Activated CD4-positive, alpha-beta memory T cell treated with anti-CD3 and anti-CD28 coated beads, Interleukin-2, amount 10 ng/mL, durations not matched to agents 7 days and 5 days (primary cell): ENCODE measurements around the gene ANKHD1. TPM values are rescaled to one million over a fixed set of nuclear protein-coding genes. Genes with fewer than 3 reads are reported as not detected.

Experiments used
- CTCF ChIA-PET: fragments of 350-600 bp; sonication (Branson Sonifier 250); formaldehyde crosslinking; loops from one replicate; lab custom pipeline; 2021; ENCODE audit warnings: antibody characterized with exemption, inconsistent platforms; lab: Charles Lee
- POLR2A ChIA-PET: fragments of 350-600 bp; sonication (Branson Sonifier 250); formaldehyde crosslinking; loops from one replicate; lab custom pipeline; 2021; ENCODE audit warnings: antibody characterized with exemption; lab: Charles Lee
- DNase-seq: peaks from one replicate; pipeline ENCODE4 v3.0.0-alpha.2; 2020
- H3K27ac Mint-ChIP-seq: one replicate; pipeline ENCODE4 v1.8.0; 2021; ENCODE audit warnings: mild to moderate bottlenecking, mixed read lengths
- H3K27me3 Mint-ChIP-seq: one replicate; pipeline ENCODE4 v1.8.0; 2021; ENCODE audit warnings: mixed read lengths
- H3K36me3 Mint-ChIP-seq: one replicate; pipeline ENCODE4 v1.8.0; 2021; ENCODE audit warnings: low read depth, mixed read lengths
- H3K4me1 Mint-ChIP-seq: one replicate; pipeline ENCODE4 v1.8.0; 2021; ENCODE audit warnings: mixed read lengths
- H3K4me3 Mint-ChIP-seq: one replicate; pipeline ENCODE4 v1.8.0; 2021; ENCODE audit warnings: mild to moderate bottlenecking, mixed read lengths
- H3K9me3 Mint-ChIP-seq: one replicate; pipeline ENCODE4 v1.8.0; 2021; ENCODE audit warnings: mixed read lengths
- total RNA-seq, 2 experiments: library from RNA; stranded (reverse); gene quantifications; one replicate each; pipeline ENCODE4 v1.2.3, GENCODE V29; 2021

The ANKHD1 gene
- total RNA-seq, 2 experiments from 2014 or later, result 109 to 122 TPM

DNA sequence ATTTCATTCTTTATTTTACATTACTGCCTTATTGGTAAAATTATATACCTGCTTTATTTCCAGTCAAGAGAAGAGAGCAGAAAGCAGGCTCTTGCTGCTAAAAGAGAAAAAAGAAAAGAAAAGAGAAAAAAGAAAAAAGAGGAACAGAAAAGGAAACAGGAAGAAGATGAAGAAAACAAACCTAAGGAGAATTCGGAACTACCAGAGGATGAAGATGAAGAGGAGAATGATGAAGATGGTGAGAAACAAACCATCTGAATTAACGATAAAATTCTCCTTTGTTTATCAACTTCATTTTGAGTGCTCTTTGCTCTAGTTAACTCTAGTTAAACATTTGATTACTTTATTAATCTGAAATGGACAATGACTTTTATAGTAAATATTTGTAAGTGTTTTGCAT lies 122.4 kb downstream of the ANKHD1 start:
- H3K36me3 Mint-ChIP-seq, result peaks cover 43% of the 10 kb centered on the region
- H3K27ac Mint-ChIP-seq, result no peak overlapping the region
- DNase-seq, result no peak
- no peaks in the 10 kb centered on the region for H3K4me1 Mint-ChIP-seq
- peaks cover 4% of the 10 kb centered on the region for H3K9me3 Mint-ChIP-seq
- no peaks in the 10 kb centered on the region for H3K27me3 Mint-ChIP-seq
- ChIA-PET CTCF (no interaction called here), POLR2A (no interaction called here)
- no peak overlapping the region for H3K4me3 Mint-ChIP-seq

DNA sequence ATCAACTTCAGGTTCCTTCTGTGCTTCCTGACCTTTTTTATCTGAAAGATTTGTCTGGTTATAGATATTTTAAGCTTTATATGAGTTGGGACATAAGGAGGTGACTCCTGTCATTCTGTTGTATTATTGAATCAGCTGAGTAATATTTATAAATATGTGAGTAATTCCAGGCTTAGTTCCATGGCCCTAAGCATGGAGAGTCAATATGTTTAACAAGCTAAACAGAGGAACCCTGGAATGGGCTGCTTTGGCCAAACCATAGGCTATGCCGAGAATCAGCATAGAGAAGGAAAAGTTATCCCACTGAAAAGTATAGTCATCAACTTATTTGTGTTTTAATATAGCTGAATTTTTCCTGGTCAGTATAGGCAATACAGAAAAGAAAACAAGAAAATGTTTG lies 138.6 kb downstream of the ANKHD1 start:
- H3K4me1 Mint-ChIP-seq, result peaks cover 1% of the 10 kb centered on the region
- CTCF ChIA-PET, result interaction anchor here (1.0 to 1.1 kb wide), 2 partner anchors 177 to 189 kb away, joined by 4 to 5 read pairs; no protein-coding TSS in a partner anchor
- no peak overlapping the region for H3K4me3 Mint-ChIP-seq
- no peak for DNase-seq
- no peak overlapping the region for H3K27ac Mint-ChIP-seq
- no peaks in the 10 kb centered on the region for H3K27me3 Mint-ChIP-seq
- no peaks in the 10 kb centered on the region for H3K9me3 Mint-ChIP-seq
- peaks cover 62% of the 10 kb centered on the region for H3K36me3 Mint-ChIP-seq
- POLR2A ChIA-PET, result interaction anchor here (0.5 kb wide), 1 partner anchor 14 kb away, joined by 4 read pairs; no protein-coding TSS in a partner anchor

DNA sequence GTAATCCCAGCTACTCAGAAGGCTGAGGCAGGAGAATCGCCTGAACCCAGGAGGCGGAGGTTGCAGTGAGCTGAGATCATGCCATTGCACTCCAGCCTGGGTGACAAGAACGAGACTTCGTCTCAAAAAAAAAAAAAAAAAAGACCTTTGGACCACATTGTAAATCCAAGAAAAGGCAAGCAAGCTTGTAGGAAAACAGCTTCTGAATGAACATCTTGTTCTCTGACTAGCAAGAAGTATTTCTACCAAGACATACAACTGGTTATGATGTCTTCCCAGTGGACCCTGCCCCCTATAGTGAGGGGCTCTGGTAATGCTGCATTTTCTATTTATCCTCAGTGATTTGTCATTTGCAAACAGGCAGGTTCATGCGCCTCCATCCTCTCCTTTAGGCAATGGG lies 141.3 kb downstream of the ANKHD1 start:
- no peak overlapping the region for H3K4me3 Mint-ChIP-seq
- H3K36me3 Mint-ChIP-seq, result peaks cover 50% of the 10 kb centered on the region
- ChIA-PET POLR2A (no interaction called here), CTCF (no interaction called here)
- no peaks in the 10 kb centered on the region for H3K9me3 Mint-ChIP-seq
- H3K27ac Mint-ChIP-seq, result no peak overlapping the region
- H3K4me1 Mint-ChIP-seq, result peaks cover 15% of the 10 kb centered on the region
- no peak for DNase-seq
- no peaks in the 10 kb centered on the region for H3K27me3 Mint-ChIP-seq

- Mint-ChIP-seq H3K27me3 (no peaks in the 10 kb centered on the region), H3K9me3 (no peaks in the 10 kb centered on the region), H3K27ac (no peak overlapping the region), H3K4me3 (no peak overlapping the region), H3K4me1 (peaks cover 35% of the 10 kb centered on the region), H3K36me3 (peaks cover 50% of the 10 kb centered on the region)
- DNase-seq, result no peak
- POLR2A ChIA-PET, result no interaction called here
- CTCF ChIA-PET, result interaction anchor here (1.0 kb wide), 1 partner anchor 199 kb away, joined by 3 read pairs; the partner anchor contains the start of gene HBEGF
Observed at GRCh38 chr5:140544986-140545385, 143.4 kb downstream of the ANKHD1 start.

GRCh38 chr5:140545606-140546005 lies 144.0 kb downstream of the ANKHD1 start:
- H3K27me3 Mint-ChIP-seq, result no peaks in the 10 kb centered on the region
- POLR2A ChIA-PET, result interaction anchor here (3.2 to 3.5 kb wide), 3 partner anchors 24 to 145 kb away, joined by 14 to 29 read pairs (median 27); partner anchors contain the start of genes ANKHD1, HARS1 and HARS2
- CTCF ChIA-PET, result interaction anchor here (3.3 kb wide), 1 partner anchor 90 kb away, joined by 17 read pairs; no protein-coding TSS in a partner anchor
- H3K27ac Mint-ChIP-seq, result no peak overlapping the region
- DNase-seq, result no peak
- H3K4me1 Mint-ChIP-seq, result peaks cover 41% of the 10 kb centered on the region
- H3K4me3 Mint-ChIP-seq, result no peak overlapping the region
- peaks cover 49% of the 10 kb centered on the region for H3K36me3 Mint-ChIP-seq
- no peaks in the 10 kb centered on the region for H3K9me3 Mint-ChIP-seq

DNA sequence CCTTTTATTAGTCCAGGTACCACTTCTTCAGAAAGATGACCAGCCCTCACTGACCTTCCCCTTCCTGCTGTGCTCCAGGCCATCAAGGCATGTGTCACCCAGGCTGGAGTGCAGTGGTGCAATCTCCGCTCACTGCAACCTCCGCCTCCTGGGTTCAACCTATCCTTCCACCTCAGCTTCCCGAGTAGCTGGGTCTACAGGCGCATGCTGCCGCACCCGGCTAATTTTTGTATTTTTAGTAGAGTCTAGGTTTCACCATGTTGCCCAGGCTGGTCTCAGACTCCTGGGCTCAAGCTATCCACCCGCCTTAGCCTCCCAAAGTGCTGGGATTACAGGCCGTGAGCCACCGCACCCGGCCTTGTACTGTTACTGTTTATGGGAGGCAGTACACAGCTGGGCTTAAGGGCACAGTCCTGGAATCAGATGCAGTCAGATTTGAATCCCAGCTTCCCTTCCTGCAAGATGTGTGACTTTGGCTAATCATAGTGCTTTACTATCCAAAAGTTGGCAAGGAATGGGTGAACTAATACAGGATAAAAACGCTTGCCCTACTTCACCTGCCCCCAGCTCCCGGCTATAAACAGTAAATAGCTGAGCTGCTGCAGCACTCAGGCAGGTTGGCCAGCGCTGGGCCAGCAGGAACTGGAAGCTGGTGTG lies 145.3 kb downstream of the ANKHD1 start:
- CTCF ChIA-PET, result interaction anchor here (0.6 to 3.3 kb wide), 23 partner anchors 9 to 184 kb away, joined by 3 to 18 read pairs (median 5); partner anchors contain the start of genes APBB3, CD14, IK and NDUFA2
- peaks cover 52% of the 10 kb centered on the region for H3K4me1 Mint-ChIP-seq
- H3K27ac Mint-ChIP-seq, result peak overlapping the region; percentile 83
- no peaks in the 10 kb centered on the region for H3K27me3 Mint-ChIP-seq
- H3K36me3 Mint-ChIP-seq, result peaks cover 54% of the 10 kb centered on the region
- no peak for DNase-seq
- POLR2A ChIA-PET, result interaction anchor here (0.7 to 5.8 kb wide), 17 partner anchors 9 to 307 kb away, joined by 3 to 101 read pairs (median 7); partner anchors contain the start of genes ANKHD1, APBB3, HARS1 and HARS2
- H3K9me3 Mint-ChIP-seq, result no peaks in the 10 kb centered on the region
- H3K4me3 Mint-ChIP-seq, result no peak overlapping the region

- Mint-ChIP-seq H3K27ac (peak within 1 kb of the TSS; percentile 83), H3K4me1 (peaks cover 56% of the 10 kb centered on the region), H3K9me3 (no peaks in the 10 kb centered on the region), H3K27me3 (no peaks in the 10 kb centered on the region), H3K4me3 (peak within 1 kb of the TSS; percentile 66), H3K36me3 (peaks cover 55% of the 10 kb centered on the region)
- ChIA-PET POLR2A (interaction anchor here (0.7 to 5.8 kb wide), 17 partner anchors 9 to 307 kb away, joined by 3 to 101 read pairs (median 7); partner anchors contain the start of genes ANKHD1, APBB3, HARS1 and HARS2), CTCF (interaction anchor here (0.6 to 3.3 kb wide), 25 partner anchors 8 to 185 kb away, joined by 3 to 18 read pairs (median 5); partner anchors contain the start of genes APBB3, CD14, IK and NDUFA2)
- DNase-seq, result peak; percentile 89
Observed at GRCh38 chr5:140547508-140548299, 146.1 kb downstream of the ANKHD1 start, which contains the start of gene EIF4EBP3. TSS of gene EIF4EBP3 (plus strand) at chr5:140547662. CDS start at chr5:140547738, 76 bp downstream.

- peak overlapping the region; percentile 83 for H3K27ac Mint-ChIP-seq
- no peak for DNase-seq
- H3K4me1 Mint-ChIP-seq, result peaks cover 62% of the 10 kb centered on the region
- H3K4me3 Mint-ChIP-seq, result peak overlapping the region; percentile 66
- peaks cover 58% of the 10 kb centered on the region for H3K36me3 Mint-ChIP-seq
- H3K9me3 Mint-ChIP-seq, result no peaks in the 10 kb centered on the region
- CTCF ChIA-PET, result interaction anchor here (0.8 to 3.3 kb wide), 13 partner anchors 9 to 178 kb away, joined by 3 to 18 read pairs (median 7); partner anchors contain the start of genes APBB3, CD14, IK and NDUFA2
- H3K27me3 Mint-ChIP-seq, result no peaks in the 10 kb centered on the region
- POLR2A ChIA-PET, result interaction anchor here (0.7 to 5.8 kb wide), 12 partner anchors 10 to 308 kb away, joined by 3 to 101 read pairs (median 10); partner anchors contain the start of genes ANKHD1, APBB3, HARS1 and HARS2
Observed at GRCh38 chr5:140548300-140548688, 146.7 kb downstream of the ANKHD1 start.

DNA sequence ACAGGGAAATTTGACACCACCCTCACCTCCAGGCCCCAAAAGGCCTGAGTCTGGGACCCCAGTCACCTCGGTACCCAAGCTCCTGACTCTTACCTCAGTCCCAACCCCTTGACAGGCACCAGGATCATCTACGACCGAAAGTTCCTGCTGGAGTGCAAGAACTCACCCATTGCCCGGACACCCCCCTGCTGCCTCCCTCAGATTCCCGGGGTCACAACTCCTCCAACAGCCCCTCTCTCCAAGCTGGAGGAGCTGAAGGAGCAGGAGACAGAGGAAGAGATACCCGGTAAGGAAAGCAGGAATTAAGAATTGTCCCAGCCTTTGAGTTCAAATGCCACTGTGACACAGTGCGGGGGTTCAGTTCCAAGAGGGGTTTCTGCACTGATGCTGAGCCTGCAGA lies 147.2 kb downstream of the ANKHD1 start:
- Mint-ChIP-seq H3K27ac (peak overlapping the region; percentile 83), H3K4me1 (peaks cover 67% of the 10 kb centered on the region), H3K4me3 (no peak overlapping the region), H3K27me3 (no peaks in the 10 kb centered on the region), H3K36me3 (peaks cover 60% of the 10 kb centered on the region), H3K9me3 (no peaks in the 10 kb centered on the region)
- ChIA-PET POLR2A (interaction anchor here (0.7 to 5.8 kb wide), 9 partner anchors 10 to 147 kb away, joined by 3 to 101 read pairs (median 10); partner anchors contain the start of genes ANKHD1, APBB3, HARS1 and HARS2), CTCF (interaction anchor here (0.8 to 3.3 kb wide), 4 partner anchors 9 to 90 kb away, joined by 3 to 18 read pairs (median 12); partner anchors contain the start of genes CD14, SRA1 and TMCO6)
- DNase-seq, result no peak

GRCh38 chr5:140549237-140550144 lies 147.9 kb downstream of the ANKHD1 start:
- no peaks in the 10 kb centered on the region for H3K27me3 Mint-ChIP-seq
- peaks cover 74% of the 10 kb centered on the region for H3K4me1 Mint-ChIP-seq
- POLR2A ChIA-PET, result interaction anchor here (1.0 to 5.8 kb wide), 5 partner anchors 11 to 98 kb away, joined by 3 to 101 read pairs (median 6); partner anchors contain the start of genes APBB3, IK, NDUFA2 and SLC35A4
- peak overlapping the region; percentile 83 for H3K27ac Mint-ChIP-seq
- H3K9me3 Mint-ChIP-seq, result no peaks in the 10 kb centered on the region
- no peak overlapping the region for H3K4me3 Mint-ChIP-seq
- DNase-seq, result no peak
- CTCF ChIA-PET, result no interaction called here
- H3K36me3 Mint-ChIP-seq, result peaks cover 61% of the 10 kb centered on the region
